Neutrophil (primary cell): Measurements from ENCODE around the gene CCDC196.

ENCODE experiments used
- H3K27ac ChIP-seq: fragments of 200-600 bp; sonication (generic); 2 replicates; pipeline ENCODE4 v1.5.1; 2016; ENCODE audit warnings: mild to moderate bottlenecking, moderate library complexity
- H3K27me3 ChIP-seq: fragments of 200-600 bp; sonication (generic); 2 replicates; pipeline ENCODE4 v1.6.0; 2016; ENCODE audit warnings: mild to moderate bottlenecking
- H3K36me3 ChIP-seq: fragments of 200-600 bp; sonication (generic); 2 replicates; pipeline ENCODE4 v1.5.1; 2017
- H3K4me1 ChIP-seq, 2 experiments: fragments of 200-600 bp in 1 of 2; sonication (generic) in 1 of 2; 1 replicate in 1 of 2; 2 replicates in 1 of 2; pipeline versions ENCODE4 v1.5.1 to v1.6.1; 2013 to 2016; ENCODE audit warnings: low read depth in 1 of 2, low read length in 1 of 2, mild to moderate bottlenecking in 1 of 2, moderate library complexity in 1 of 2; ENCODE audit not compliant: control insufficient read depth in 1 of 2, insufficient read depth in 1 of 2
- H3K4me3 ChIP-seq, 2 experiments: fragments of 200-600 bp in 1 of 2; sonication (generic) in 1 of 2; 1 replicate in 1 of 2; 2 replicates in 1 of 2; pipeline ENCODE4 v1.5.1; 2013 to 2016; ENCODE audit warnings: low read depth in 1 of 2, low read length in 1 of 2, mild to moderate bottlenecking in 1 of 2, moderate library complexity in 1 of 2
- H3K9me3 ChIP-seq: fragments of 200-600 bp; sonication (generic); 2 replicates; pipeline ENCODE4 v1.5.1; 2016
- CTCF ChIP-seq: fragments of 200-600 bp; sonication (generic); IDR thresholded peaks from 2 replicates; pipeline ENCODE4 v1.5.1; 2016; ENCODE audit warnings: antibody characterized with exemption

The CCDC196 gene

GRCh38 chr14:66445936-66446335, 40.2 kb upstream of the CCDC196 start:
- H3K9me3 ChIP-seq, result no peaks in the 10 kb centered on the region
- TF ChIP-seq CTCF, result no peak
- no peak overlapping the region for H3K4me3 ChIP-seq
- H3K27me3 ChIP-seq, result no peaks in the 10 kb centered on the region
- H3K36me3 ChIP-seq, result no peaks in the 10 kb centered on the region
- no peak overlapping the region for H3K27ac ChIP-seq
- no peaks in the 10 kb centered on the region for H3K4me1 ChIP-seq

- H3K27ac ChIP-seq, result no peak overlapping the region
- no peaks in the 10 kb centered on the region for H3K9me3 ChIP-seq
- H3K4me3 ChIP-seq, result no peak overlapping the region
- H3K36me3 ChIP-seq, result no peaks in the 10 kb centered on the region
- H3K27me3 ChIP-seq, result no peaks in the 10 kb centered on the region
- TF ChIP-seq CTCF, result no peak
- no peaks in the 10 kb centered on the region for H3K4me1 ChIP-seq
Observed at GRCh38 chr14:66453469-66453868, 32.7 kb upstream of the CCDC196 start.

GRCh38 chr14:66459603-66460002, 26.6 kb upstream of the CCDC196 start:
- Histone ChIP-seq H3K4me3 (no peak overlapping the region), H3K9me3 (no peaks in the 10 kb centered on the region), H3K27ac (no peak overlapping the region), H3K27me3 (no peaks in the 10 kb centered on the region), H3K4me1 (no peaks in the 10 kb centered on the region), H3K36me3 (no peaks in the 10 kb centered on the region)
- TF ChIP-seq CTCF, result no peak

GRCh38 chr14:66464261-66464660, 21.9 kb upstream of the CCDC196 start:
- no peaks in the 10 kb centered on the region for H3K36me3 ChIP-seq
- no peaks in the 10 kb centered on the region for H3K9me3 ChIP-seq
- TF ChIP-seq CTCF, result no peak
- no peaks in the 10 kb centered on the region for H3K27me3 ChIP-seq
- no peak overlapping the region for H3K4me3 ChIP-seq
- no peaks in the 10 kb centered on the region for H3K4me1 ChIP-seq
- no peak overlapping the region for H3K27ac ChIP-seq

- no peaks in the 10 kb centered on the region for H3K36me3 ChIP-seq
- H3K4me3 ChIP-seq, result no peak overlapping the region
- no peaks in the 10 kb centered on the region for H3K4me1 ChIP-seq
- H3K27ac ChIP-seq, result no peak overlapping the region
- no peaks in the 10 kb centered on the region for H3K27me3 ChIP-seq
- no peak for TF ChIP-seq CTCF
- no peaks in the 10 kb centered on the region for H3K9me3 ChIP-seq
Observed at GRCh38 chr14:66468778-66469367, 17.3 kb upstream of the CCDC196 start.

GRCh38 chr14:66471584-66471983, 14.6 kb upstream of the CCDC196 start:
- no peak overlapping the region for H3K27ac ChIP-seq
- no peaks in the 10 kb centered on the region for H3K9me3 ChIP-seq
- H3K4me3 ChIP-seq, result no peak overlapping the region
- H3K36me3 ChIP-seq, result no peaks in the 10 kb centered on the region
- no peaks in the 10 kb centered on the region for H3K27me3 ChIP-seq
- no peaks in the 10 kb centered on the region for H3K4me1 ChIP-seq
- no peak for TF ChIP-seq CTCF
